ENCODE data around the gene SLC22A23. TPM values are rescaled to one million over a fixed set of nuclear protein-coding genes. Genes with fewer than 3 reads are reported as not detected.

The SLC22A23 gene
- total RNA-seq, 1 experiment from 2014 or later, result 6.8 TPM

GRCh38 chr6:3341467-3341866 is 115.4 kb downstream of the SLC22A23 start:
- H3K4me1 Mint-ChIP-seq, result peaks cover 75 to 76% of the 10 kb centered on the region in 2 experiments
- H3K4me2 ChIP-seq (ENCODE audit: insufficient read depth, insufficient read length, low read length), result no peak overlapping the region

More at GRCh38 chr6:3341467-3341866, 115.4 kb downstream of the SLC22A23 start:
- WGBS (ENCODE audit: extremely low coverage, insufficient read length, low lambda C conversion rate), result no CpG with 5 or more reads among the region's 6 CpGs
- H2BK12ac ChIP-seq (ENCODE audit: insufficient read length, low read depth, low read length), result no peak overlapping the region
- H4K8ac ChIP-seq (replicated peaks; ENCODE audit: insufficient read length, low read depth, low read length), result no peak overlapping the region
- peaks cover 35% of the 10 kb centered on the region; the same call in 1 of the 2 replicates for H3K4me1 ChIP-seq (ENCODE audit: insufficient read depth, low read length)
- H3K23me2 ChIP-seq (ENCODE audit: insufficient read length, low read depth, low read length, poor library complexity, severe bottlenecking), result no peaks in the 10 kb centered on the region
- H2BK20ac ChIP-seq (ENCODE audit: low read depth, low read length, poor library complexity, severe bottlenecking), result no peak overlapping the region
- no peak for TF ChIP-seq CTCF (conservative IDR thresholded peaks at IDR 0.05)
- no peaks in the 10 kb centered on the region for H3K9me3 ChIP-seq (ENCODE audit: control insufficient read depth, low read depth, low read length)
- Mint-ChIP-seq H3K4me3 (peak overlapping the region; percentile 32 to 61), H3K36me3 (ENCODE audit: insufficient read depth in 1 of 3, low read depth in 3 of 3) (peaks cover 0 to under 1% (median 0%) of the 10 kb centered on the region in 3 experiments; a peak in 1 of 7 replicates), H3K27ac (peak overlapping the region; percentile 17 to 92 (median 87); a peak in 6 of 7 replicates), H3K27me3 (ENCODE audit: low read depth) (no peaks in the 10 kb centered on the region), H3K9me3 (no peaks in the 10 kb centered on the region)
- no peak overlapping the region for H3K14ac ChIP-seq (ENCODE audit: insufficient read depth, low read length)
- H3K79me2 ChIP-seq (ENCODE audit: insufficient read depth, low read length), result no peaks in the 10 kb centered on the region
- no peak overlapping the region for H3K9ac ChIP-seq (ENCODE audit: extremely low read depth, insufficient read length, low read length)
- H3T11ph ChIP-seq (ENCODE audit: low read length), result no peak overlapping the region
- no peak overlapping the region for H3K4ac ChIP-seq (ENCODE audit: low read depth, low read length)
- no peaks in the 10 kb centered on the region for H4K20me1 ChIP-seq (ENCODE audit: control insufficient read depth, insufficient read depth, insufficient read length)
- no peak overlapping the region for H2BK120ac ChIP-seq (ENCODE audit: low read depth, low read length, poor library complexity, severe bottlenecking)
- H4K91ac ChIP-seq (ENCODE audit: insufficient read length, low read depth, low read length), result no peak overlapping the region
- no peak overlapping the region for H2AK5ac ChIP-seq (ENCODE audit: insufficient read length, low read length)
- no peaks in the 10 kb centered on the region for H3K27me3 ChIP-seq (ENCODE audit: insufficient read depth, low read length)
- H2BK15ac ChIP-seq (ENCODE audit: low read depth, low read length), result no peak overlapping the region
- H3K79me1 ChIP-seq (ENCODE audit: insufficient read depth, low read depth, low read length, poor library complexity, severe bottlenecking), result no peaks in the 10 kb centered on the region
- H3K18ac ChIP-seq (ENCODE audit: insufficient read length, low read depth, low read length), result no peak overlapping the region
- H2AFZ ChIP-seq (ENCODE audit: low read length), result no peak overlapping the region
- H3K23ac ChIP-seq (ENCODE audit: insufficient read length, low read depth, low read length), result no peak overlapping the region
- no peak overlapping the region for H2BK5ac ChIP-seq (ENCODE audit: insufficient read length, low read length)
- H4K5ac ChIP-seq (ENCODE audit: insufficient read length, low read depth, low read length), result no peak overlapping the region
- H3K27ac ChIP-seq (ENCODE audit: insufficient read length, low read depth, low read length), result peak overlapping the region; percentile 58
- no peak overlapping the region for H3K56ac ChIP-seq (ENCODE audit: insufficient read length, low read depth, low read length)
- peak; percentile 43 for DNase-seq
